Measurements from ENCODE around the gene MORN3.

- no peak for TF ChIP-seq CTCF (IDR thresholded peaks at IDR 0.05)
- peak in 2 of 3 donors; percentile 61 to 63 for TF ChIP-seq POLR2AphosphoS5 (IDR thresholded peaks at IDR 0.05)
- no peak for TF ChIP-seq POLR2A (IDR thresholded peaks at IDR 0.05)
Observed at GRCh38 chr12:121673013-121673511, 3.6 kb upstream of the MORN3 start.
